HG02678 (cell line): Measurements from ENCODE around the gene C6.
"Not testable (repeated sequence)": the region's sequence is repeated elsewhere in the genome, so short reads cannot be mapped to it uniquely, and the experiment has no call there.

Experiments used
- ATAC-seq: cut with Tn5 transposase; IDR thresholded peaks from one replicate; pipeline ENCODE4 v1.9.1; 2021; ENCODE audit warnings: mild to moderate bottlenecking, moderate library complexity; ENCODE audit not compliant: unreplicated experiment

The C6 gene

DNA sequence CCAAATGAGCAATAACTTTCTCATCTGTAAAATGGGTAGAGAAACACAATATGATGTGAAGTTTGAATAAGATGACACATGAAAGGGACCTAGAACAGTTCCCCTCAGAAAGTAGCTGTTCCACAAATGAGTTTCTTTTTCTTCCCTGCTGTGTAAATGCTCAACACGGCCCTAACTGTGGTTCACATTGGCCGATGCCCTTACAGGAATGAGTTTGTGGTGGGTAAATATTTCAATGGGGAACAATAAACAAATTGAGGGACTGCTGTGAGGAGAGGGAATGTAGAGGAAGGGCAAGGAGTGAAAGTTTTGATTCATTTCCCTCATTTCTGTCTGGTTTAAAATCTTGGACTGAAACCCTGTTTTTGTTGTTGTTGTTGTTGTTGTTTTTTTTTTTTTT lies 12.8 kb downstream of the C6 start:
- no peak for ATAC-seq

- no peak for ATAC-seq
Measured at GRCh38 chr5:41199660-41200059, 13.7 kb downstream of the C6 start.

DNA sequence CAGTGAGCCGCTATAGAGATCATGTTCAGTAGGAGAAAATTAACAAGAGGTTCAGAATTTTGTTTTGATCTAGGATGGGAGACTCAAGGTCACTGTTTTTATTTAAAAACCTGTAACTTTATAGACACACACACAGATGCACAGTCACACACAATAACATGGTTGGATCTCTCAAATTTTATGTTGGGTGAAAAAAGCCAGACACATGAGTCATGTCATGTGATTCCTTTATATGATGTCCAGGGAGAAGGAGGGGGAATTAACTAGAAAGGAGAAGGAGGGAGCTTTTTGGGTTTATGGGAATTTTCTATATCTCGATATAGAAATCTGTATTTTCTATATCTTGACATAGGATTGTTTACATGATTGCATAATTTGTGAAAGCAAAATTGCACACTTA lies 17.1 kb downstream of the C6 start:
- no peak for ATAC-seq

DNA sequence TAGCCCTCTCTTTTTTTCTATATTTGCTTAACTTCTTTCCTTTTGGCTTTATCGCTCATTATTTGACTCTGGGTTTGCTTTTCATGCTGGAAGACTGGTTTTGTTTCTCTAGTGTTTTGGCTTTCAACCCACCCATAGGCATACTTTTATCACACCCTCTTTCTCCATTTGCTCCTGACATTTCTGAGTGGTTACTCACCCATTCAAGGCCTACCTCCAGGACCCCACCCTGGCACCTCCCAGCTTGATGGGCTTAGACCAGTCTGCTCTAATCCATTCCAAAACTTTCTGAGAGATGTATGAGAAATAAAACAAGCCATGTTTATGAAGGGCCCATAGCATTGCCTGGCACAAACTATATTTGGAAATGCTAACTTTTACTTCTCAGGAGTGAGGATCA lies 18.1 kb downstream of the C6 start:
- no peak for ATAC-seq

- no peak for ATAC-seq
Measured at GRCh38 chr5:41194339-41194738, 19.0 kb downstream of the C6 start.

GRCh38 chr5:41193456-41194205 lies 19.7 kb downstream of the C6 start:
- no peak for ATAC-seq

DNA sequence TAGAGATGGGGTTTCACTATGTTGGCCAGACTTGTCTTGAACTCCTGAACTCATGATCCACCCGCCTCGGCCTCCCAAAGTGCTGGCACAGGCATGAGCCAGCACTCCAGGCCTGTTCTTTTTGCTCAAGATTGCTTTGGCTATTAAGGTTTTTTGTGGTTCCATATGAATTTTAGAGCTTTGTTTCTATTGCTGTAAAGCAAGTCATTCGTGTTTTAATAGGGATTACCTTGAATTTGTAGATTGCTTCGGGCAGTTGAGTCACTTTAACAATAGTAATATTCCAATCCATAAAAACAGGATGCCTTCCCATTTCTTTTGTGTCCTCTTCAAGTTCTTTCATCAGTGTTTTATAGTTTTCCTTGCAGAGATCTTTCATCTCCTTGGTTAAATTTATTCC lies 22.1 kb downstream of the C6 start:
- ATAC-seq, result no peak

DNA sequence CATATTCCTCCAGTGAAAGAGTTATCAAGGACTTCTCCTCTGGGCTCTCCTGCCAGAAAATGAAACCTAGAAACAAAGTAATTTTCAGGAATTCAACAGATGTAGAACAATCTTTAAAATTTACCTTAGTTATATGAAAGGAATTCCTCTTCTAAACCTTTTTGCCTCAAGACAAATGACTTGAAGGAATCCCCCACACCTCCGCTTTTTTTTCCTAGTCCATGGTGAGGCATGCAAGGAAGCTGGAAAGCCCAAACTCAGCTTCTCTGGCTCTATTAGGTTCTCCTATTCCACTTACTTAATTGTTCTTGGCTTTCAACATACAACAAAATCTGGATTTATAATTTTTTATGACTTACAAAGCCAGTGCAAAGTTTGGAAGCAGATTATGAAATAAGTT lies 27.2 kb downstream of the C6 start:
- ATAC-seq, result no peak

DNA sequence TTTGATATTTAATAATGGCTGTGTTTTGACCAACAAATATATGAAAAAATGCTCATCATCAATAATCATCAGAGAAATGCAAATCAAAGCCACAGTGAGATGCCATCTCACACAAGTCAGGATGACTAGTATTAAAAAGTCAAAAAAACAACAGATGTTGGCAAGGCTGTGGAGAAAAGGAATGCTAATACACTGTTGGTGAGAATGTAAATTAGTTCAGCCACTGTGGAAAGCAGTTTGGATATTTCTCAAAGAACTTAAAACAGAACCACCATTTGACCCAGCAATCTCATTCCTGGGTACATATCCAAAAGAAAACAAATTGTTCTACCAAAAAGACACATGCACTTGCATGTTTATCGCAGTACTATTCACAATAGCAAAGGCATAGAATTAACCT lies 30.0 kb downstream of the C6 start:
- ATAC-seq, result not testable (repeated sequence)

DNA sequence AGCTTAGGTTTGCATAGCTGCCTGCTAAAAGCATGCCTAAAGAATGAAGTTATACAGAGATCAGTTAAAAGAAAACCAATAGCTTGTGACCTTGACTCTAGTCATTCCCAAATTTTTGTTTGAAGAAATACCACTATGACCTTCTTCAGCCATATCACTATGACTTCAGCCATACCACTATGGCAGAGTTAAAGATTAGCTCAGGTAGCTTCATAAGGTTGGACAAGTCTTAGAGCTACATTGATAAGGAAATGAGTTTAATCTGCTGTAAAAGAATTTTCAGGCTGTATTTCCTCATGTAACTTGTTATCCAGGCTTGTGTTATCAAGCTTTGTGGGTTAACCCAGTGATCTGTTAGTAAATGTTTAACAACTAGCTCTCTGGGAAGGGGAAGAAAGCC lies 30.7 kb downstream of the C6 start:
- ATAC-seq, result no peak

- ATAC-seq, result no peak
Measured at GRCh38 chr5:41181691-41182564, 31.4 kb downstream of the C6 start.

DNA sequence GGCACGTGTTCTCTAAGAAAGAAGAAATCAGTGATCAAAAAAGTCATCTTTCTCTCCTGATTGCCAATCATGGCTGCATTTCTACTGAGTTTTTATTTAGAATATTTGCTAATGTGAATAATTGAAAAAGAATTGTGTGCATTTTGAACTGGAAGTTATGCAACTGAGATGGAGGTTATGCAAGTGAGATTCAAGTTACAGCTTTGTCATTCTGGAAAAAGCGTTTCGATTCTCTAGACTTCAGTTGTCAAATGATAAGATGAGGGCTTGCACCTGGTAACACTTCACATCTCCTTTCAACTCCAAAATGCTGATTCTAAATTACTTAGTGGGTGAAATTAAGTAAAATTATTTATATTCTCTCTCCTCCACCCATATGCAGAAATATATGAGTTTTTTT lies 36.4 kb downstream of the C6 start:
- no peak for ATAC-seq

DNA sequence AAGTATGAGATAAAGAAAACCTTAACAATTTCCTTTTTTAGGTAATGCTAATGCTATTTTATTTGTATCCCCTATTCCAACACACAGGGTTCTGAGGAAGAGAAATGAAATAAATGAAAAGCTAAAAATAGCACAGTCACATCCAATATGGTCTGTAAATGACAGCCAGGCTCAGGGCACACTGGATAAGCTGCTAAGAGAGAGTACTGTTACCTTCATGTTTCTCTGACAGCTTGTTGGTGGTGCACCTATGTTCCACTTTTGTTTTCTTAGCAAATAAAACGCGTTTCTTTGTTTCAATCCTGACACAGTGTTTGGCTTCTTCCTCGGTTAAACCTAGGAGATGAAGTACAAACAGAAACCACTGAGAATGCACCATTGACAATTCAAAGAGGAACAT lies 41.3 kb downstream of the C6 start:
- ATAC-seq, result no peak

DNA sequence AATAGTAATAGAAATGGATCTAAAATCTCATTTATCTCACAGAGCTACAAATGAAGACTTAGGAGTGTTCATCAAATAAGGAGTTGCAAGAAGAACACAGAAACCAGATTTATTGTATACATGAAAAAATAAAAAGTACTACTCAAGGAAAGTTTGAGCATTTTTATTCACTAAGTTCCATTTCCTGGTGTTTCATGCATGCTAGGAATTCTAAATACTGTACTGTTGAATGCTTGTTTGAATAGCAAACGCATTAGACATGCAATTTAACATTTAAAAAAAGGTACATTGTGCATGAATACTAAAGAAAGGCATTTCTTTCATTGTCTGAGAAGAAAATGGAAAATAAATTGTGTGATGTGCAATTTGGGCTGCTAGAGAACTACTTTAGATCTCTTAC lies 52.1 kb downstream of the C6 start:
- ATAC-seq, result no peak

DNA sequence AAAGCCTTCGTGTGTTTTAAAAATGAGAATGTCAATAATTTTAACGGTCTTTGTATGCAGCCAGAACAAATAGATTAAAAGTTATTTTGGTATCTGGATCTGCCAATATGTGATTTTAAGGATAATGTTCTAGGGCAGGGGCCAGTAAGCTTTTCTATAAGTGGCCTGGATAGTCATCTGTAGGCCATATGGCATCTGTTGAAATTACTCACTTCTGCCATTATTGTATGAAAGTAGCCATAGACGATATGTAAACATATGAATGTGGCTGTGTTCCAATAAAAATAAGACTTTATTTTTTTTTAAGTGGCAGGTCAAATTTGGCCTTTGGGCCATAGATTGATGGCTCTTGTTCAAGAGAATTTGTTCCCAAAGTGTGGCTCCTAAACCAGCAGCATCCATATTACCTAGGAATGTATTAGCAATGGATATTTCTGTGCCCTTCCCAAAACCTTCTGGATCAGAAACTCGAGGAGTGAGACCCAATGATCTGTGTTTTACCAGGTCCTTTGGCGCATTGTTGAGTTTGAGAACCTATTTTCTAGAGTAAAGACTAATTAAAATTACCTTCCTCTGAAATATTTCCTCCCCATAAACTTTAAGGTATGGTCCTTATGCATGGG lies 55.9 kb downstream of the C6 start:
- ATAC-seq, result no peak

DNA sequence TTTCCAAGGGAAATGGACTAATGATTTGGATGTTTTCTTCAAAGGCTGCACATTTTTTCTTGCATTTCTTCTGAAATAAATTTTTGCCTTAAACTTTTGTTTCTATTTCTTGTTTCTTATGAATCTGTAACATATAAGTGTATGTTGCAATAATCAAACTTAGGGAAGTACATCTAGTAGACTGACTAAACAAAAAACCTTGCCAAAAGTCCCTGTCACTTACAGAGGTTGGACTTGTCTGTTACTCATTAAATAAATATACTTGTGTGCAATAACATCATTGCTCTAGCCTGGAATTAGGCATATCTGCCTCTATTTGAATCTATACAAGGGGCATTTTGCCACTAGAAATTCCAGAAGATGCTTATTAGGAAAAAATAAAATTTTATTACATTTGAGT lies 56.6 kb downstream of the C6 start:
- ATAC-seq, result no peak

DNA sequence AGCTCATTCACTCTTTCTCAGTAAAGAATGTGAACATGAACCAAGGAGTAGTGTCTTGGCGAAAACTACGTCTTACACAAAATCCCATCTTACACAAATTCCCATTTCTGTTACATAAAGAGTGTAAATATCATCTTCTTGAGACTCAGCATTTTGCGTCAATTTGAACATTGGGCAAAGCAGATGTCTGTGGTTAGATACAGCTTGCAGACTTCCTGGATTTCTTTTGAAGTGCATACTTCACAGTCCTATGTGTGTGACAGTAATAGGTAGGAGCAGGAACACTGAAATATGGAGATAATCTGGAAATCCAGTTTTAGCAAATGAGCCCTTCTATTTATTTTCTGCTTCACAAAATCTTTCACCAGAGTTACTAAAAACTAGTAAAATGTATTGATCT lies 58.8 kb downstream of the C6 start:
- ATAC-seq, result no peak

DNA sequence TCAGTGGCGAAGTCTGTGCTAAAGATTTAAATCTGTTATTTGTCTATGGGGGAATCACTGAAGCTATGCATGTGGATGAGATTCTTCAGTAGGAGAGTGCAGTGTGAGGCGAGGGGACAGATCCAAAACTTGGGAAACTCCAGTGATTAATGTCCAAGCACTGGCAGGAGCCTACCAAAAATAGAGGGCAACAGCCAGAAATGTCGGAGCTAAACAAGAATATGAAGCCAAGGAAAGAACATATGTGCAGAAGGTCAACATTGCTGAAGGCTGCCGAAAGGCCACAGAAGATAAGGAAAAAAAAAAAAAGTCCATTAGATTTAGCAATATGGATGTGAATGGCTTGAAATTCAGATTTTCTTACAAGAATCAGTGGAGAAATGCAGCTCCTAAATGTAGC lies 61.8 kb downstream of the C6 start:
- no peak for ATAC-seq

GRCh38 chr5:41148448-41148847 lies 64.9 kb downstream of the C6 start:
- no peak for ATAC-seq

- ATAC-seq, result no peak
Measured at GRCh38 chr5:41145306-41145705, 68.0 kb downstream of the C6 start.

DNA sequence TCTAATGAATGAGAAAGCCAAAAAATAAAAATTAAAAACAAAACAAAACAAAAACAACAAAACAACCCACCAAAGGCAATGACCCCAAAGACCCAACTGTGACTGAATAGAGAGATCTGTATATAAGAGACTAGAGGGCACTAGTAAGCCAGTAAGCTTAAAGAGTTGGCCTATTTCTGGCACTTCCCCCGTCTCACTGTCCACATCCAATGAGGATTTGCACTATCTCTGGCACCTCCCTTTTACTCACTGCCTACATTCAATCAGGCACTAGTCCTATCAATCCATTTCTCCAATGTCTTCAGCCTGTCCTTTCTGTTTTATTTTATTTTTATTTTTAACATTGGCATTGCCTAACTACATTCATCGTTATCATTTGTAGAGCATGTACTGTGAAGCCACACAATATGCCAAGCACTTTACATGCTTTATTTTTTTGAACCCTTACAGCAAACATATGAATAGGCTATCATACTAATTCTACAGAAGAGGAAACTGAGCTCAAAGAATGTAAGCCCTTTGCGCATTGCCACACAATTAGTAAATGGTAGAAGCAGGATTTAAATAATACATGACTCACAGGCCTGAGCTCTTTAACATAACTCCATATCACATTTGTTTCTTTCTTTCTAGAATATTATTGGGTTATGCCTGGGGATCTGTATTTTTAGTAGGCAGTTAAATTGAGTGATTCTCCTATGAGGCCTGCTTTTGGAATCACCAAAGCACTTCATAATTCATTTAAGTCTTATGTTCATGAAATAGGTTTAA lies 70.0 kb downstream of the C6 start:
- ATAC-seq, result no peak
